Adrenal gland (tissue), 12 donors: ENCODE measurements around the gene TMCO6. TPM values are rescaled to one million over a fixed set of nuclear protein-coding genes. Genes with fewer than 3 reads are reported as not detected.

Source experiments
- DNase-seq, 7 donors: peaks; one replicate each; pipeline ENCODE4 v3.0.0-alpha.2; 2019 to 2020
- H3K27ac ChIP-seq, 5 donors: fragments of 200-600 bp; sonication (generic) in 4 of 5; 1 replicate in 3 of 5; 2 replicates in 2 of 5; pipeline versions ENCODE4 v1.5.1 to v1.8.0; 2016 to 2020; ENCODE audit warnings: mild to moderate bottlenecking in 1 of 5
- H3K27me3 ChIP-seq: fragments of 200-600 bp; 2 replicates; pipeline ENCODE4 v1.8.0; 2021
- H3K36me3 ChIP-seq, 2 donors: fragments of 200-600 bp; replicated peaks in 1 of 2; 1 replicate in 1 of 2; 2 replicates in 1 of 2; pipeline versions ENCODE4 v1.5.1 to v1.8.0; 2018 to 2022
- H3K4me1 ChIP-seq, 2 donors: fragments of 200-600 bp; replicated peaks in 1 of 2; 1 replicate in 1 of 2; 2 replicates in 1 of 2; pipeline versions ENCODE4 v1.5.1 to v1.8.0; 2018 to 2021
- H3K4me3 ChIP-seq, 4 donors: fragments of 200-600 bp; sonication (generic) in 3 of 4; one replicate each; pipeline ENCODE4 v1.5.1; 2016 to 2018
- H3K9me3 ChIP-seq, 3 donors: fragments of 200-600 bp; sonication (generic) in 1 of 3; replicated peaks in 1 of 3; 1 replicate in 2 of 3; 2 replicates in 1 of 3; pipeline versions ENCODE4 v1.5.1 to v1.8.0; 2016 to 2021
- CTCF ChIP-seq, 6 experiments: fragments of 450-650 bp in 4 of 6; fragments of 200-600 bp in 2 of 6; sonication (generic) in 1 of 6; IDR thresholded peaks; 1 replicate in 5 of 6; 2 replicates in 1 of 6; pipeline versions ENCODE4 v1.5.1 to v1.8.0; 2016 to 2021; ENCODE audit warnings: antibody characterized with exemption in 6 of 6, mild to moderate bottlenecking in 2 of 6, moderate library complexity in 1 of 6
- POLR2A ChIP-seq, 2 donors: fragments of 450-650 bp; IDR thresholded peaks; one replicate each; pipeline ENCODE4 v1.6.1; 2017; ENCODE audit warnings: antibody characterized with exemption in 2 of 2, mild to moderate bottlenecking in 2 of 2, moderate library complexity in 1 of 2
- WGBS, 4 donors: extraction: QIAGEN DNeasy Blood & Tissue Kit in 2 of 4; methylation state at CpG; one replicate each; pipeline versions ENCODE4 v1.1.5 to v1.1.7; 2013 to 2017; 5-methylcytosine and 5-hydroxymethylcytosine counted together
- intact Hi-C, 2 donors: fragments of 100-400 bp; cut with DNase I; formaldehyde crosslinking; loops; one replicate each; pipeline versions ENCODE4 v1.14.1 to v1.15.0; 2022 to 2023
- polyA plus RNA-seq, 3 donors: library from polyadenylated mRNA; stranded (reverse); fragments of 200-250 nt in 2 of 3; fragments of 350-450 nt in 1 of 3; fragmentation: Illumina TruSeq in 1 of 3; extraction: RNeasy Lipid Tissue Mini Kit (QIAGEN cat#74804) in 1 of 3; gene quantifications; one replicate each; pipeline ENCODE4 v1.2.3, GENCODE V29; 2013 to 2014
- total RNA-seq, 9 donors: library from RNA; depleted of rRNA in 4 of 9; stranded (reverse); fragments of >200 nt in 4 of 9; fragments of 120-200 nt in 1 of 9; fragmentation: NEBNext Ultra II Directional in 1 of 9; extraction: Animal tissue kit (Norgen Biotek cat#: 25700) in 1 of 9; gene quantifications; one replicate each; pipeline versions ENCODE4 v1.1.0 to v1.2.4, GENCODE V29; 2013 to 2023
- donor health status: healthy with polysubstance abuse.
- donor health status: Bipolar disorder and iron deficiency.
- donor health status: DM: yes; HTN: yes; CAD: no.
- donor health status: DM: no; HTN: no; CAD: no.
- donor health status: DM: no; HTN: no; CAD: no.
- donor health status: DM: yes; HTN: yes; CAD: no.

The TMCO6 gene
- total and polyA plus RNA-seq, 12 donors, result 5.6 to 348 (median 27.4) TPM

- H3K4me1 ChIP-seq, result peaks cover 29 to 44% of the 10 kb centered on the region in 2 donors
- H3K4me3 ChIP-seq, result no peak overlapping the region
- H3K27me3 ChIP-seq, result no peaks in the 10 kb centered on the region
- peak in 1 of 7 donors; percentile 48 for DNase-seq
- intact Hi-C loops, result no loop called here
- TF ChIP-seq POLR2A (IDR thresholded peaks at IDR 0.05) (no peak), CTCF (IDR thresholded peaks at IDR 0.05) (no peak)
- H3K9me3 ChIP-seq, result no peaks in the 10 kb centered on the region
- 50 to 79% (median 70%) methylated on average over 4 to 6 of the region's 6 CpGs for WGBS, 4 donors
- H3K27ac ChIP-seq, result peak overlapping the region in 2 of 5 donors; percentile 83 to 92
- no peaks in the 10 kb centered on the region for H3K36me3 ChIP-seq
These were observed 45.1 kb upstream of the TMCO6 start for GRCh38 chr5:140594169-140594568.

GRCh38 chr5:140595538-140596300 lies 43.5 kb upstream of the TMCO6 start:
- intact Hi-C loops, result no loop called here
- TF ChIP-seq CTCF (IDR thresholded peaks at IDR 0.05) (no peak), POLR2A (IDR thresholded peaks at IDR 0.05) (peak; percentile 28 to 70)
- DNase-seq, result peak; percentile 76 to 90 (median 83)
- H3K4me1 ChIP-seq, result peaks cover 29 to 35% of the 10 kb centered on the region in 2 donors
- no peaks in the 10 kb centered on the region for H3K27me3 ChIP-seq
- no peaks in the 10 kb centered on the region for H3K36me3 ChIP-seq
- peak overlapping the region; percentile 83 to 97 (median 92) for H3K27ac ChIP-seq
- H3K4me3 ChIP-seq, result peak overlapping the region in 1 of 4 donors; percentile 11
- WGBS, 4 donors, result 54 to 61% (median 60%) methylated on average over 5 of the region's 5 CpGs
- no peaks in the 10 kb centered on the region for H3K9me3 ChIP-seq

DNA sequence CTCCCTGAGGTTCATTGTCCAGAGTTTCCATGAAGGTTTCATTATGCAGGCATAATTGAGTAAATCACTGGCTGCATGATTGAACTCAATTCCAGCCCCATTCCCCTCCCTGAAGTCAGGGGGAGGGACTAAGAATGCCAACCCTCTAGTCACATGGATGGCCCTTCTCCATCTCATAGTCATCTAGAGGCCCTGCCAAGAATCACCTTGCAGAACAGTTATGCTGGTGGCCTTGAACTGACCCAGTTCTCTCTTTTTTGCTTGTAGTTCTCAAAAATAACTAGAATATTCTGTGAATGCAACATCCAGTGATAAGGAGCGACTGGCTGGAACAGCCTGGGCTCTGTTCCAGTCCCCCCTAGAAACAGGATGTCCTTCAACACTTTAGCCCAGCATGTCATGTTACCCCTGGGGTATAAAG lies 42.9 kb upstream of the TMCO6 start:
- peak; percentile 81 to 94 (median 89) for DNase-seq
- intact Hi-C loops, result no loop called here
- Histone ChIP-seq H3K27me3 (no peaks in the 10 kb centered on the region), H3K4me3 (peak overlapping the region in 1 of 4 donors; percentile 17), H3K27ac (peak overlapping the region; percentile 83 to 97 (median 92)), H3K4me1 (peaks cover 29 to 35% of the 10 kb centered on the region in 2 donors), H3K36me3 (no peaks in the 10 kb centered on the region), H3K9me3 (no peaks in the 10 kb centered on the region)
- 12 to 16% (median 14%) methylated on average over 1 of the region's 1 CpG; no CpG with 5 or more reads in 1 of the 4 donors for WGBS, 4 donors
- TF ChIP-seq POLR2A (IDR thresholded peaks at IDR 0.05) (peak in 1 of 2 donors; percentile 41), CTCF (IDR thresholded peaks at IDR 0.05) (no peak)

DNA sequence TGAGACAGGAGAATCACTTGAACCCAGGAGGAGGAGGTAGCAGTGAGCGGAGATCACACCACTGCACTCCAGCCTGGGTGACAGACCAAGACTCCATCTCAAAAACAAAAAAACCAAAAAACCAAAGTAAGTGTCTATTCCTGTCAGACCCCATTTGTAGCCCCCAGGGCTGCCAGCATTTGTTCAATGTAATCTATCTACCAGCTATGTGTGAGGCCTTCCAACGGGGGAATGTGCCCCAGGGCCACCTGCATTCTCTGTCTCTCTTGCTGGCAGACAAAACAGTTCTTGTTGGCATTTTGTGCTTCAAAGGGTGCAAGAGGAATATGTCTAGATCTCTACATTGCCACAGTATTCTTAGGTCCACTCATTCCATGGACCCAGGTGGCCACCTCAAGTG lies 40.4 kb upstream of the TMCO6 start:
- H3K4me1 ChIP-seq, result peaks cover 34 to 37% of the 10 kb centered on the region in 2 donors
- TF ChIP-seq POLR2A (IDR thresholded peaks at IDR 0.05) (no peak), CTCF (IDR thresholded peaks at IDR 0.05) (no peak)
- DNase-seq, result no peak
- no peaks in the 10 kb centered on the region for H3K36me3 ChIP-seq
- 54 to 90% (median 73%) methylated on average over 2 of the region's 2 CpGs for WGBS, 4 donors
- no peak overlapping the region for H3K4me3 ChIP-seq
- no peaks in the 10 kb centered on the region for H3K27me3 ChIP-seq
- intact Hi-C loops, result no loop called here
- no peaks in the 10 kb centered on the region for H3K9me3 ChIP-seq
- peak overlapping the region in 1 of 5 donors; percentile 1 for H3K27ac ChIP-seq
